Peyer's patch (tissue), 4 donors: Measurements from ENCODE around the gene CENPF.

Experiments
- POLR2A ChIP-seq, 2 donors: fragments of 450-650 bp; IDR thresholded peaks; one replicate each; pipeline ENCODE4 v1.5.1; 2017; ENCODE audit warnings: antibody characterized with exemption in 2 of 2, mild to moderate bottlenecking in 2 of 2, moderate library complexity in 2 of 2
- TF ChIP-seq, protein P1 (sequence below), 6 experiments: fragments of 450-650 bp in 4 of 6; fragments of 200-600 bp in 2 of 6; sonication (generic) in 1 of 6; IDR thresholded peaks; one replicate each; pipeline ENCODE4 v1.5.1; 2017 to 2019; ENCODE audit warnings: antibody characterized with exemption in 6 of 6, mild to moderate bottlenecking in 3 of 6, moderate library complexity in 1 of 6

DNA sequence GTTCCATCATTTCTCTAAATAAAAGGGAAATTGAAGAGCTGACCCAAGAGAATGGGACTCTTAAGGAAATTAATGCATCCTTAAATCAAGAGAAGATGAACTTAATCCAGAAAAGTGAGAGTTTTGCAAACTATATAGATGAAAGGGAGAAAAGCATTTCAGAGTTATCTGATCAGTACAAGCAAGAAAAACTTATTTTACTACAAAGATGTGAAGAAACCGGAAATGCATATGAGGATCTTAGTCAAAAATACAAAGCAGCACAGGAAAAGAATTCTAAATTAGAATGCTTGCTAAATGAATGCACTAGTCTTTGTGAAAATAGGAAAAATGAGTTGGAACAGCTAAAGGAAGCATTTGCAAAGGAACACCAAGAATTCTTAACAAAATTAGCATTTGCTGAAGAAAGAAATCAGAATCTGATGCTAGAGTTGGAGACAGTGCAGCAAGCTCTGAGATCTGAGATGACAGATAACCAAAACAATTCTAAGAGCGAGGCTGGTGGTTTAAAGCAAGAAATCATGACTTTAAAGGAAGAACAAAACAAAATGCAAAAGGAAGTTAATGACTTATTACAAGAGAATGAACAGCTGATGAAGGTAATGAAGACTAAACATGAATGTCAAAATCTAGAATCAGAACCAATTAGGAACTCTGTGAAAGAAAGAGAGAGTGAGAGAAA is 38.4 kb downstream of the CENPF start:
- TF ChIP-seq, protein P1, sequence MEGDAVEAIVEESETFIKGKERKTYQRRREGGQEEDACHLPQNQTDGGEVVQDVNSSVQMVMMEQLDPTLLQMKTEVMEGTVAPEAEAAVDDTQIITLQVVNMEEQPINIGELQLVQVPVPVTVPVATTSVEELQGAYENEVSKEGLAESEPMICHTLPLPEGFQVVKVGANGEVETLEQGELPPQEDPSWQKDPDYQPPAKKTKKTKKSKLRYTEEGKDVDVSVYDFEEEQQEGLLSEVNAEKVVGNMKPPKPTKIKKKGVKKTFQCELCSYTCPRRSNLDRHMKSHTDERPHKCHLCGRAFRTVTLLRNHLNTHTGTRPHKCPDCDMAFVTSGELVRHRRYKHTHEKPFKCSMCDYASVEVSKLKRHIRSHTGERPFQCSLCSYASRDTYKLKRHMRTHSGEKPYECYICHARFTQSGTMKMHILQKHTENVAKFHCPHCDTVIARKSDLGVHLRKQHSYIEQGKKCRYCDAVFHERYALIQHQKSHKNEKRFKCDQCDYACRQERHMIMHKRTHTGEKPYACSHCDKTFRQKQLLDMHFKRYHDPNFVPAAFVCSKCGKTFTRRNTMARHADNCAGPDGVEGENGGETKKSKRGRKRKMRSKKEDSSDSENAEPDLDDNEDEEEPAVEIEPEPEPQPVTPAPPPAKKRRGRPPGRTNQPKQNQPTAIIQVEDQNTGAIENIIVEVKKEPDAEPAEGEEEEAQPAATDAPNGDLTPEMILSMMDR (IDR thresholded peaks at IDR 0.05) = no peak
- no peak for TF ChIP-seq POLR2A (IDR thresholded peaks at IDR 0.05)
